GM12892 (cell line): ENCODE results near the gene FOXO3.

Experiments used
- POLR2A ChIP-seq: IDR thresholded peaks from 2 replicates; pipeline ENCODE4 v1.6.1; 2011; ENCODE audit warnings: low read depth, low read length, control low read depth
- POLR2AphosphoS5 ChIP-seq: IDR thresholded peaks from 2 replicates; pipeline ENCODE4 v1.6.1; 2011; ENCODE audit warnings: low read depth, low read length, control low read depth

GRCh38 chr6:108684771-108685329, 124.1 kb downstream of the FOXO3 start:
- TF ChIP-seq POLR2AphosphoS5 (no peak), POLR2A (no peak)
